Measurements from ENCODE around the gene IL25. TPM values are rescaled to one million over a fixed set of nuclear protein-coding genes. Genes with fewer than 3 reads are reported as not detected.

Gene IL25
- total and polyA plus RNA-seq, 7 donors: not detected

- DNase-seq: no peak
- Histone ChIP-seq H3K4me3 (no peak overlapping the region), H3K4me1 (no peaks in the 10 kb centered on the region), H3K9me3 (no peaks in the 10 kb centered on the region), H3K27me3 (peaks cover 0 to under 1% (median 0%) of the 10 kb centered on the region in 3 donors), H3K27ac (no peak overlapping the region), H3K36me3 (no peaks in the 10 kb centered on the region)
- TF ChIP-seq POLR2AphosphoS5 (IDR thresholded peaks at IDR 0.05) (no peak), CTCF (IDR thresholded peaks at IDR 0.05) (no peak), EP300 (IDR thresholded peaks at IDR 0.05) (no peak), POLR2A (IDR thresholded peaks at IDR 0.05) (no peak)
- intact Hi-C loops (cut with DNase I): no loop called here
- WGBS, 2 donors: 67 to 85% methylated on average over 14 of the region's 14 CpGs
Measured at GRCh38 chr14:23411563-23412525, 39.2 kb downstream of the IL25 start.

GRCh38 chr14:23413681-23414080 lies 41.1 kb downstream of the IL25 start:
- Histone ChIP-seq H3K9me3 (no peaks in the 10 kb centered on the region), H3K27ac (no peak overlapping the region), H3K27me3 (no peaks in the 10 kb centered on the region), H3K4me3 (no peak overlapping the region), H3K4me1 (no peaks in the 10 kb centered on the region), H3K36me3 (no peaks in the 10 kb centered on the region)
- intact Hi-C loops (cut with DNase I): no loop called here
- TF ChIP-seq POLR2A (IDR thresholded peaks at IDR 0.05) (no peak), EP300 (IDR thresholded peaks at IDR 0.05) (no peak), CTCF (IDR thresholded peaks at IDR 0.05) (no peak), POLR2AphosphoS5 (IDR thresholded peaks at IDR 0.05) (no peak)
- WGBS, 2 donors: 92 to 93% methylated on average over 16 of the region's 16 CpGs
- DNase-seq: no peak

GRCh38 chr14:23414254-23414653 lies 41.6 kb downstream of the IL25 start:
- TF ChIP-seq EP300 (IDR thresholded peaks at IDR 0.05) (no peak), POLR2AphosphoS5 (IDR thresholded peaks at IDR 0.05) (no peak), POLR2A (IDR thresholded peaks at IDR 0.05) (no peak), CTCF (IDR thresholded peaks at IDR 0.05) (no peak)
- H3K9me3 ChIP-seq: no peaks in the 10 kb centered on the region
- H3K4me3 ChIP-seq: no peak overlapping the region
- no peak for DNase-seq
- intact Hi-C loops (cut with DNase I): no loop called here
- no peaks in the 10 kb centered on the region for H3K27me3 ChIP-seq
- no peak overlapping the region for H3K27ac ChIP-seq
- WGBS, 2 donors: 72% methylated on average over 3 of the region's 3 CpGs
- H3K36me3 ChIP-seq: no peaks in the 10 kb centered on the region
- no peaks in the 10 kb centered on the region for H3K4me1 ChIP-seq

GRCh38 chr14:23414906-23415820 lies 42.6 kb downstream of the IL25 start:
- WGBS, 2 donors: 94% methylated on average over 39 of the region's 39 CpGs
- Histone ChIP-seq H3K9me3 (no peaks in the 10 kb centered on the region), H3K27me3 (no peaks in the 10 kb centered on the region), H3K4me3 (no peak overlapping the region), H3K27ac (no peak overlapping the region), H3K4me1 (no peaks in the 10 kb centered on the region), H3K36me3 (no peaks in the 10 kb centered on the region)
- no peak for DNase-seq
- TF ChIP-seq POLR2A (IDR thresholded peaks at IDR 0.05) (no peak), CTCF (IDR thresholded peaks at IDR 0.05) (no peak), EP300 (IDR thresholded peaks at IDR 0.05) (no peak), POLR2AphosphoS5 (IDR thresholded peaks at IDR 0.05) (no peak)
- intact Hi-C loops (cut with DNase I): no loop called here
